ENCODE results near the gene UCP2. TPM values are rescaled to one million over a fixed set of nuclear protein-coding genes. Genes with fewer than 3 reads are reported as not detected.

Gene UCP2
- polyA plus RNA-seq, 3 donors from 2014 or later, result 1,092 to 2,060 (median 1,799) TPM

DNA sequence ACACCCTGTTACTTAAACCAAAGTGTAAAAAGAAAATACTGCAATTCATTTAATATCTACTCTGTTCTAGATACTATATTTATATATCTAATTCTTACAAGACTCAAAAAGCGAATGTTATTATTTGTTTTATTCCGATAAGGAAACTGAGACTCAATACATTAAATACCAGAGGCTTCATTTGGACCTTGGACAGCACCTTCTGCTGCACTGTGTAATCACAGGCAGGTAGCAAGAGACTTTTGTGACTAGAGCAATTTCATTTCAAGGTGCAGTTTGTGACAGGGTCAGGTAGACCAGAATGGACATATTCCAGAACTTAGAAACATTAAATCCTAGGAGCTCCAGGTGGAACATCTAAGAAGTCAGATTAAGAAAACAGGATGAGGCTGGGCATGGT is 53.3 kb downstream of the UCP2 start:
- no peak for DNase-seq
- Mint-ChIP-seq H3K9me3 (no peaks in the 10 kb centered on the region), H3K27ac (no peak overlapping the region), H3K27me3 (ENCODE audit: low read depth in 3 of 3) (no peaks in the 10 kb centered on the region), H3K4me1 (no peaks in the 10 kb centered on the region), H3K36me3 (peaks cover 15 to 49% (median 15%) of the 10 kb centered on the region in 3 donors), H3K4me3 (no peak overlapping the region)

Other genes starting within 250 kb of the UCP2 start
- 100 to 1,000 TPM; 127 to 162 (median 131) TPM for gene RAB6A, start 221.8 kb downstream of the UCP2 start, polyA plus RNA-seq
- 100 to 1,000 TPM in 1 of 3 donors, 10 to 100 TPM in 2; 55.8 to 106 (median 91.5) TPM for gene MRPL48, start 195.0 kb downstream of the UCP2 start, polyA plus RNA-seq
- gene COA4, start 106.0 kb downstream of the UCP2 start, polyA plus RNA-seq, result 10 to 100 TPM; 52.4 to 62.3 (median 57.0) TPM
- 10 to 100 TPM; 10.7 to 21.5 (median 14.0) TPM for gene PAAF1, start 105.8 kb downstream of the UCP2 start, polyA plus RNA-seq
- not detected for gene DNAJB13, start 31.8 kb downstream of the UCP2 start, polyA plus RNA-seq
- 1 to 10 TPM in 1 of 3 donors, under 1 TPM in 2; 0.41 to 1.3 (median 0.52) TPM for gene UCP3, start 26.2 kb upstream of the UCP2 start, polyA plus RNA-seq
- gene C2CD3, start 188.2 kb upstream of the UCP2 start, polyA plus RNA-seq, result 10 to 100 TPM in 1 of 3 donors, 1 to 10 TPM in 1, under 1 TPM in 1; 0.93 to 16.0 (median 5.1) TPM
- 10 to 100 TPM in 2 of 3 donors, 1 to 10 TPM in 1; 8.3 to 14.9 (median 14.1) TPM for gene PPME1, start 188.4 kb upstream of the UCP2 start, polyA plus RNA-seq